Hematopoietic multipotent progenitor cell (in vitro differentiated cells): Measurements from ENCODE around the gene CDHR2. TPM values are rescaled to one million over a fixed set of nuclear protein-coding genes. Genes with fewer than 3 reads are reported as not detected.
"Not testable (repeated sequence)": the region's sequence is repeated elsewhere in the genome, so short reads cannot be mapped to it uniquely, and the experiment has no call there.

ENCODE experiments used
- DNase-seq, 3 donors: peaks; one replicate each; pipeline ENCODE4 v3.0.0-alpha.2; 2011 to 2015; ENCODE audit warnings: low read depth in 2 of 3, low spot score in 2 of 3
- total RNA-seq: library from RNA; depleted of rRNA; stranded (reverse); fragments of >200 nt; gene quantifications from one replicate; pipeline ENCODE4 v1.2.3, GENCODE V29; 2012

CDHR2 gene
- total RNA-seq, 1 donor, result under 0.01 TPM

DNA sequence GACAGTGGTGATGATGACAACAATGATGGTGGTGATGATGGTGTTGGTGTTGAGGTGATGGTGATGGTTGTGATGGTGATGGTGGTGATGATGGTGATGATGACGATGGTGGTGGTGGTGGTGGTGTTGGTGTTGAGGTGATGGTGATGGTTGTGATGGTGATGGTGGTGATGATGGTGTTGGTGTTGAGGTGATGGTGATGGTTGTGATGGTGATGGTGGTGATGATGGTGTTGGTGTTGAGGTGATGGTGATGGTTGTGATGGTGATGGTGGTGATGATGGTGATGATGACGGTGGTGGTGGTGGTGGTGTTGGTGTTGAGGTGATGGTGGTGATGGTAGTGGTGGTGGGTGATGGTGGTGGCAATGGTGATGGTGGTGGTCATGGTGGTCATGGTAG lies 42.5 kb downstream of the CDHR2 start:
- not testable (repeated sequence) for DNase-seq

DNA sequence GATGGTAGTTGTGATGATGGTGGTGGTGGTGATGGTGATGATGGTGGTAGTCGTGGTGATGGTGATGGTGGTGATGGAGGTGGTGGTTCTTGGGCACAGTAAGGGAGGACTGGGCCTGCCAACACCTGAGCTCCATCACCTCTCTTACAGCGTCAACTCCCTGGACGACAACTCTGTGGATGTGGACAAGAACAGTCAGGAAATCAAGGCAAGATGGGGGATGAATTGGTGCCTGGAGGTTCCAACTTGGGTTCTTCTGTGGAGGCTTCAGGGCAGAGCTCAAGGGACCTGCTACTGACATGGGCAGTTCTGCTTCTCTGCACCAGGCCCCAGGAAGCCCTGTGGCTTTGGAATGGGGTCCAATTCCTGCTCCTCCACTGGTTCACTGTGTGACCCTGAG lies 43.4 kb downstream of the CDHR2 start:
- DNase-seq, result no peak

DNA sequence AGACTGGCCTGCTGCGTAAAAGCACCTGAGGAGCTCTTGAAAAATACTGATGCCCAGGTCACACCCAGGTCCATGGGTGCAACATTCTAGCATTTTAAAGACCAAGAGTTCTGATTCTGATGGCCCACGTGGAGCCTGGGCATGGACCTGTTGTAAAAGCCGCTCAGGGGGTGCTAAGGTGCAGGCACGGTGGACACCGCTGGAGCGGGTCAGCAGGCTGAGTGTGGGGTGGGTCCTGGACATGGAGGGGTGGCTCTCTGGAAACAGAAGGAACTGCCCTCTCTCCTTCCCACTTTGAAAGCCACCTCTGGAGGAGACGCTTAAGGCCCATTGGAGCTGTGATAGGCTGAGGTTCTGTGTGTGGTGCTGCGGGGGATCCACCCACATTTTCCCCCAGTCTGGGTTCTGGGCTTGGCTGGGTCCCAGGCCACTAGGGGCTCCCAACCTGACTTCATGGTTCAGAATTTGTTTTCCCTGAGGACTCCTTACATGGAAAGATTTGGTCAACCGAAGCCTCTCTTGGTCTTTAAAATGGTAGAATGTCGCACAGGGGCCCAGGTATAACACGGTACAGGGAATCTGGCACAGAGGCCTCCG lies 44.2 kb downstream of the CDHR2 start:
- no peak for DNase-seq

GRCh38 chr5:176594554-176594953 lies 45.4 kb downstream of the CDHR2 start:
- no peak for DNase-seq

GRCh38 chr5:176595386-176595943 lies 46.3 kb downstream of the CDHR2 start:
- DNase-seq, result no peak

DNA sequence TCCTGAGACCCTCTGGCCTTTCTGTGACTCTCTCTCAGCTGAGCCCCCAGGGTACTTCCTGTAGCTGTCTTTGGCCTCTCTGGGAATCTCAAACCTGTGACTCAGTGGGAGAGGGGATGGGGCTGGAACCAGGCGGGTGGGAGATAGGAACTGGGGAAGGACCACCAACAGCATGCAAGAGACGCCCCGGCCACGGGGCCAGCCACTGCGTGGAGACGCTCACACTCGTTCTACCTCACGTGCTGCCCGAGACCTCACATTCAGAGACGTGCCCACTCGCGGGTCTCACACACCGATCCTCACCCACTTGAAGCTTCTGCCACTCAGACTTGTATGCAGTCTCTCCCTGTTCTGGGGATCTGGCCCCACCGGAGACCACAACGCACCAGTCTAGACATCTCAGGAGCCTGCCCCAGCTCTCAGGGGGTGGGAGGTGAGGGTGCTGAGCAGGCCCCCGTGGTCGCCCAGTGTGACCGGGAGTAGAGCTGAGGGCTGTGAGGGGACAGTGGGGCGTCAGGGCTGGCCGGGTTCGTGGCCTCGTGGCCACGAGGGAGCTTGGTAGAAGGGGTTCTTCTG lies 47.0 kb downstream of the CDHR2 start:
- DNase-seq, result no peak

GRCh38 chr5:176596689-176597416 lies 47.7 kb downstream of the CDHR2 start:
- DNase-seq, result peak; percentile 63 to 75 (median 65)

- DNase-seq, result no peak
These were observed 48.6 kb downstream of the CDHR2 start for GRCh38 chr5:176597417-176598389.

GRCh38 chr5:176599749-176600430 lies 50.7 kb downstream of the CDHR2 start:
- DNase-seq, result not testable (repeated sequence)

DNA sequence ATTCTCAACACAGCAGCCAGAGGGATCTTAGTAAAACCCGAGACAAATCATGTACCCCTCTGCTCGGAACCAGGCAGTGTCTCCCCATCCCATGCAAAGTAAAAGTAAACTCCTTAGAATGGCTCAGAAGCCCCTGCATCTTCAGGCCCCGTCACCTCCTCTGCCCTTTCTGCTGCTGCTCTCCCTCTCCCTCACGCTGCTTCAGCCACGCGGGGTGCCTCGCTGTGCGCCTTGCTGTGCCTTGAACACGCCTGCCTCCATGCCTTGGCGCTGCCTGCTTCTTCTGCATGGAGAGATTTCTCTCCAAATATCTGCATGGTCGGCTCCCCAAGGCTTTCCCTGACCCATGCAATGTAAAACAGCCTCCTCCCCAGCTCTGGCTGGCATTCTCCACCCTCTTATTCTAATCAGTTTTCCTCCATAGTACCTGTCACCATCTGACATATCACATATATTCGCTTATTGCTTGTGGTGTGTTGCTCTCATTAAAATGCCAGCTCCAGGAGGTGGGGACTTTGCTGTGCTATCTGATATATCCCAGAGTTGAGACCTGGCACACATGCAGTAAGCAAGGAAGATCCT lies 52.9 kb downstream of the CDHR2 start:
- no peak for DNase-seq

- no peak for DNase-seq
These were observed 53.9 kb downstream of the CDHR2 start for GRCh38 chr5:176603091-176603490.

DNA sequence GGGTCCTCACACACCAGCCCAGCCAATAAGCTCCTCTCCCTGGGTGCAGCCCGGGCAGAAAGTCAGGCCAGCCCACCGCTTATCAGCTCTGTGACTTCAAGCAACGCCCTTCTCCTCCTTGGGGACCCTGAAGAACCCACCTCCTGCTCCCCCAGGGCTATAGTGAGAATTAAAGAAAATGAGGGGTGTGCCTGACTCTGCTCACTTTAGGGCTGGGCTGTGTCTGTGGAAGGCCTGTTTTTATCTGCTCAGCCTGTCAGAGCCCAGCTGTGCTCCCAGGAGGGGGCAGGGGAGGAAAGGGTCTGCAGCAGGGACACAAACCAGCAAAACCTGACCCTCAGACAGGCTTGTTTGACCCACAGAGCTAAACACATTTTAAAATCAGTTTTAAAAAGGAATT lies 56.9 kb downstream of the CDHR2 start:
- no peak for DNase-seq

GRCh38 chr5:176606875-176607274 lies 57.7 kb downstream of the CDHR2 start:
- DNase-seq, result no peak

- DNase-seq, result no peak
These were observed 59.1 kb downstream of the CDHR2 start for GRCh38 chr5:176608142-176608705.

DNA sequence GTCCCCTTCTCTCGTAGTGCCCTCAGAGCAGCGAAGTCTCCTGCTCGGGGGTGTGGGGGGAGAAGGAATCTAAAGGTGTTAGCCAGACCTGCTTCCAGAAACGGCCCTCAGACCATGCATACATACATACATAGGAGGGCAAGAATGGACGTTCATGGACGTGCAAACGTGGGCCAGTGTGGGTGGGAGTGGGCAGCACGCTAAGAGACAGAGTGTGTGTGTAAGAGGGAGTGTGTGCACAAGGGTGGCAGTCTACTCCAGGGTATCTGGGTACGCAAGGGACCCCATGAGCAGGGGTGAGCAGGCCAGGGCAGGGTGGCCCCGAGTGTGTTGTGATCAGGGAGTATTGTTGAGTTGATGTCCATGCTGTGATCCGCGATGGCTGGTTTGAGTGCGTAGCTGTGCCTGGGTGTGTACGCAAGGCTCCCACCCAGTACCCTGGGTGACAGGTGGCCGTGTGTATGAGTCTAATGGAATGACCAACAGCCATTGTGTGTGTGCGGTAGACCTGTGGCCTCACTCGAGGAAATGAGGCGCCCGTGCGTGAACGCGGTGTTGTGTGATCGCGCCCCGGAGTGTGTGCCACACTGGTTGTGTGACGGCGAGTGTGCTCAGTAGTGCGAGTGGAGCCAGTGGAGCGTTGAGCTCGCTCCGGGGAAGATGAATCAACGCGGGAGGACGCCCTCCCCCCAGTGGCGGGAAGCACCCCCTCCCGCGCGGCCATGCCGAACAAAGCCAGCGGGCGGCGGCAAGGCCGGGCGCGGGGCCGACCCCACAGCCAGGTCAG lies 60.0 kb downstream of the CDHR2 start:
- DNase-seq, result no peak

- peak in 2 of 3 donors; percentile 56 to 58 for DNase-seq
These were observed 60.7 kb downstream of the CDHR2 start, which contains the start of gene GPRIN1 for GRCh38 chr5:176609724-176610434. Gene GPRIN1, minus strand, starts transcription at chr5:176610156. Its CDS starts 10,322 bp downstream, at chr5:176599834.

DNA sequence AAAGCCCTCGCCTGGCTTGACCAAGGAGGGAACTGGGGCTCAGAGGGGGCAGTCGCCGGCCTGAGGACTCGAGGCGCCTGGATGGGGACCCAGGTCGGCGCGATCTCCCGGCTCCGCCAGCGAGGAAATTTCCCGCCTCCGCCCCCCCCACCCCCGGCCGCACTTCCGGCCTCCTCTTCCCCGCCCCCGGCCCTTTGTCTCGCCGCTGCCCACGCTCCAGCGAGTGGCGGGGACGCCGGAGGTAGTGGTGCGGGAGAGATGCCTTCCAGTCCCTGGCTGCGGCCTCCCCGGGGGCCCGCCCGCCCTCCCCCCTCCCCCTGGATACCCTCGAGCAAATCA lies 61.3 kb downstream of the CDHR2 start:
- DNase-seq, result no peak

GRCh38 chr5:176611435-176611834 lies 62.3 kb downstream of the CDHR2 start:
- DNase-seq, result peak in 2 of 3 donors; percentile 82 to 85
